ENCODE measurements around the gene UVRAG.

DNA sequence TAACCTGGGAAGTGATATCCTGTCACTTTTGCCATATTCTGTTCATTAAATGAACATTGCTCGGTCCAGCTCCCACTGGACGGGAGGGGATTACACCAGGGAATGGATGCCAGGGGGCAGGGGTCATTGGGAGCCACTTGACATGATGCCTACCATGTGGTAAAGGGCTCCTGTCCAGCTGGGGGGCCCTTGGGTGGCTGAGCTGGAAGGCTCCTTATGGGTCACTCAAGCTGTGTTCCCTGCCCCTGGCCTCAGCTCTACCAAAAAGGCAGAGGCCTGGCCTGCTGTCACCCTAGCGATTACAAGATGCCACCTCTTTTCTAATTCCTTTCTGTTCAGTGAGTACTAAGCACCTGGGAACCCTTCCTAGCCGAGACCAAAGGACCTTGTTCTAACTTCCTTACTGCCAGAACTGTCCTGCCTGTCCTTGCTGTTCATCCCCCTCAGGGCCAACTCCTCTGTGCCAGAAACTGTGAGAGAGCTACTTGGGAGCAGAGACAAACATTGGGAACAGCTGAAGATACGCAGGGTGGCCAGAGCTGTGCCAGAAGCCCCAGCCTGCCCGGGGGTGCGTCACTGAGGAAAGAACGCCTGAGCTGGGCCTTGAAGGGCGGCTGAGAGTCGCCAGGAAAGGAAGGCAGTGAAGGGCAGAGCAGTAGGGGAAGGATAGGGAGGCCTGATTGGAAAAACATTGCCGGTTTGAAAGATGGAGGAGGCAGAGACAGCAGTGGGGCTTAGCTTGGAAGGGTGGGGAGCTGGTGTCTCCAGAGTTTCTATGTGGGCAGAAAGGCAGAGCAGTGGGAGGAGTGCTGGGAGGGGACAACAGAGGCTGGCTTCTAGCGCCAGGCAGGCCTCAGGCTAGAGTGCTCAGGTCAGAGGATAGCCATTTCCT is 12.7 kb upstream of the UVRAG start:
- TF ChIP-seq, protein P1, sequence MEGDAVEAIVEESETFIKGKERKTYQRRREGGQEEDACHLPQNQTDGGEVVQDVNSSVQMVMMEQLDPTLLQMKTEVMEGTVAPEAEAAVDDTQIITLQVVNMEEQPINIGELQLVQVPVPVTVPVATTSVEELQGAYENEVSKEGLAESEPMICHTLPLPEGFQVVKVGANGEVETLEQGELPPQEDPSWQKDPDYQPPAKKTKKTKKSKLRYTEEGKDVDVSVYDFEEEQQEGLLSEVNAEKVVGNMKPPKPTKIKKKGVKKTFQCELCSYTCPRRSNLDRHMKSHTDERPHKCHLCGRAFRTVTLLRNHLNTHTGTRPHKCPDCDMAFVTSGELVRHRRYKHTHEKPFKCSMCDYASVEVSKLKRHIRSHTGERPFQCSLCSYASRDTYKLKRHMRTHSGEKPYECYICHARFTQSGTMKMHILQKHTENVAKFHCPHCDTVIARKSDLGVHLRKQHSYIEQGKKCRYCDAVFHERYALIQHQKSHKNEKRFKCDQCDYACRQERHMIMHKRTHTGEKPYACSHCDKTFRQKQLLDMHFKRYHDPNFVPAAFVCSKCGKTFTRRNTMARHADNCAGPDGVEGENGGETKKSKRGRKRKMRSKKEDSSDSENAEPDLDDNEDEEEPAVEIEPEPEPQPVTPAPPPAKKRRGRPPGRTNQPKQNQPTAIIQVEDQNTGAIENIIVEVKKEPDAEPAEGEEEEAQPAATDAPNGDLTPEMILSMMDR (IDR thresholded peaks at IDR 0.05): no peak
- no peak for TF ChIP-seq EZH2 (IDR thresholded peaks at IDR 0.05)
- no peak for TF ChIP-seq EZH2phosphoT487 (IDR thresholded peaks at IDR 0.05)

All from neural progenitor cell (in vitro differentiated cells).